Ascending aorta (tissue), 2 donors: ENCODE results near the gene ANKRD28. TPM values are rescaled to one million over a fixed set of nuclear protein-coding genes. Genes with fewer than 3 reads are reported as not detected.

Source experiments
- DNase-seq, 2 donors: peaks; one replicate each; pipeline ENCODE4 v3.0.0-alpha.2; 2019; ENCODE audit warnings: low spot score in 2 of 2
- H3K27ac ChIP-seq, 2 donors: fragments of 200-600 bp; sonication (generic); one replicate each; pipeline ENCODE4 v1.5.1; 2016 to 2017; ENCODE audit warnings: mild to moderate bottlenecking in 1 of 2
- H3K27me3 ChIP-seq: fragments of 200-600 bp; sonication (generic); one replicate; pipeline ENCODE4 v1.5.1; 2017
- H3K36me3 ChIP-seq, 2 donors: fragments of 200-600 bp; sonication (generic); one replicate each; pipeline ENCODE4 v1.5.1; 2016
- H3K4me1 ChIP-seq, 2 donors: fragments of 200-600 bp; sonication (generic); one replicate each; pipeline ENCODE4 v1.5.1; 2016 to 2017; ENCODE audit warnings: mild to moderate bottlenecking in 1 of 2
- H3K4me3 ChIP-seq, 2 donors: fragments of 200-600 bp; sonication (generic); one replicate each; pipeline ENCODE4 v1.5.1; 2016 to 2017; ENCODE audit warnings: mild to moderate bottlenecking in 1 of 2
- H3K9me3 ChIP-seq, 2 donors: fragments of 200-600 bp; sonication (generic); one replicate each; pipeline ENCODE4 v1.5.1; 2016
- intact Hi-C: fragments of 100-400 bp; cut with DNase I; formaldehyde crosslinking; loops from one replicate; pipeline ENCODE4 v1.15.1; 2023
- total RNA-seq: library from RNA; depleted of rRNA; stranded (reverse); fragments of >200 nt; gene quantifications from one replicate; pipeline ENCODE4 v1.1.0, GENCODE V29; 2016
- TF ChIP-seq, protein P1 (sequence below), 3 experiments: fragments of 200-600 bp in 2 of 3; fragments of 450-650 bp in 1 of 3; sonication (generic) in 2 of 3; IDR thresholded peaks; one replicate each; pipeline ENCODE4 v1.5.1; 2016 to 2019; ENCODE audit warnings: antibody characterized with exemption in 3 of 3, mild to moderate bottlenecking in 1 of 3, moderate library complexity in 1 of 3

Gene ANKRD28
- total RNA-seq, 1 donor from 2014 or later, result 19.7 TPM

- Histone ChIP-seq H3K36me3 (no peaks in the 10 kb centered on the region), H3K4me3 (no peak overlapping the region), H3K27ac (no peak overlapping the region), H3K27me3 (no peaks in the 10 kb centered on the region), H3K9me3 (no peaks in the 10 kb centered on the region), H3K4me1 (no peaks in the 10 kb centered on the region)
- no peak for DNase-seq
- TF ChIP-seq, protein P1, sequence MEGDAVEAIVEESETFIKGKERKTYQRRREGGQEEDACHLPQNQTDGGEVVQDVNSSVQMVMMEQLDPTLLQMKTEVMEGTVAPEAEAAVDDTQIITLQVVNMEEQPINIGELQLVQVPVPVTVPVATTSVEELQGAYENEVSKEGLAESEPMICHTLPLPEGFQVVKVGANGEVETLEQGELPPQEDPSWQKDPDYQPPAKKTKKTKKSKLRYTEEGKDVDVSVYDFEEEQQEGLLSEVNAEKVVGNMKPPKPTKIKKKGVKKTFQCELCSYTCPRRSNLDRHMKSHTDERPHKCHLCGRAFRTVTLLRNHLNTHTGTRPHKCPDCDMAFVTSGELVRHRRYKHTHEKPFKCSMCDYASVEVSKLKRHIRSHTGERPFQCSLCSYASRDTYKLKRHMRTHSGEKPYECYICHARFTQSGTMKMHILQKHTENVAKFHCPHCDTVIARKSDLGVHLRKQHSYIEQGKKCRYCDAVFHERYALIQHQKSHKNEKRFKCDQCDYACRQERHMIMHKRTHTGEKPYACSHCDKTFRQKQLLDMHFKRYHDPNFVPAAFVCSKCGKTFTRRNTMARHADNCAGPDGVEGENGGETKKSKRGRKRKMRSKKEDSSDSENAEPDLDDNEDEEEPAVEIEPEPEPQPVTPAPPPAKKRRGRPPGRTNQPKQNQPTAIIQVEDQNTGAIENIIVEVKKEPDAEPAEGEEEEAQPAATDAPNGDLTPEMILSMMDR (IDR thresholded peaks at IDR 0.05), result no peak
- intact Hi-C loops, result no loop called here
Observed at GRCh38 chr3:15839568-15839967, 41.8 kb upstream of the ANKRD28 start.

DNA sequence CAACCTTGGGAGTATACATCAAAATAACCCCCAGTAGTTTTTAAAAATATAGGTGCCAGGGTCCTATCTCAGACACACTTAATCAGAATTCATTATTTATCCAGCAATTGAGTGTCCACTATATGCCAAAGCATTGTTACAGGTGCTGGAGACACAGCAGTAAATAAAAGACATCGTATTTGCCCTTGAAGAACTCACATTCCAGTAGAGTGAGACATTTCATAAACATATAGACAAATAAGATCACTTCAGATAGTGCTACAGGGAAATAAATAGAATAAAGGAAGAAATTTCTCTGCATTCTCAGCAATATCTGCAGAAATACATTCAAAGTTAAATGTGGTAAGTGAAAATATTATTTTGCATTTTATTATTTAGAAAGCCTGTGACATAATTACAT is 34.1 kb upstream of the ANKRD28 start:
- Histone ChIP-seq H3K27me3 (no peaks in the 10 kb centered on the region), H3K4me3 (no peak overlapping the region), H3K4me1 (peaks cover 0 to 5% of the 10 kb centered on the region in 2 donors), H3K27ac (no peak overlapping the region), H3K9me3 (no peaks in the 10 kb centered on the region), H3K36me3 (no peaks in the 10 kb centered on the region)
- intact Hi-C loops, result no loop called here
- no peak for DNase-seq
- TF ChIP-seq, protein P1 (IDR thresholded peaks at IDR 0.05), result no peak

- TF ChIP-seq, protein P1 (IDR thresholded peaks at IDR 0.05), result no peak
- Histone ChIP-seq H3K4me3 (no peak overlapping the region), H3K27me3 (no peaks in the 10 kb centered on the region), H3K27ac (no peak overlapping the region), H3K9me3 (no peaks in the 10 kb centered on the region), H3K4me1 (peaks cover 0 to 5% of the 10 kb centered on the region in 2 donors), H3K36me3 (no peaks in the 10 kb centered on the region)
- intact Hi-C loops, result no loop called here
- DNase-seq, result no peak
Observed at GRCh38 chr3:15825016-15825415, 27.2 kb upstream of the ANKRD28 start.

DNA sequence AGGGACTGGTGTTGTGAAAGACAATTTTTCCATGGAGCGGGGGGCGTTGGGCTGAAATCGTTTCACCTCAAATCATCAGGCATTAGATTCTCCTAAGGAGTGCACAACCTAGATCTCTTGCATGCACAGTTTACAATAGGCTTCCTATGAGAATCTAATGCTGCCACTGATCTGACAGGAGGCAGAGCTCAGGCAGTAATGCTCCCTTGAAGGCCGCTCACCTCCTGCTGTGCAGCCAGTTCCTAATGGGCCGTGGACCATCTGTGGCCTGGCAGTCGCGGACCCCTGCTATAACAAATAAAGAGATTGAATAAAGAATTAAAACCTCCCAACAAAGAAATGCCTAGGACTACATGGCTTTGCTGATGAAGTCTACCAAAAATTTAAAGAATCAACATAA is 25.3 kb upstream of the ANKRD28 start:
- Histone ChIP-seq H3K9me3 (no peaks in the 10 kb centered on the region), H3K4me1 (peaks cover 0 to 5% of the 10 kb centered on the region in 2 donors), H3K27ac (no peak overlapping the region), H3K27me3 (no peaks in the 10 kb centered on the region), H3K36me3 (no peaks in the 10 kb centered on the region), H3K4me3 (no peak overlapping the region)
- DNase-seq, result no peak
- TF ChIP-seq, protein P1 (IDR thresholded peaks at IDR 0.05), result no peak
- intact Hi-C loops, result no loop called here

DNA sequence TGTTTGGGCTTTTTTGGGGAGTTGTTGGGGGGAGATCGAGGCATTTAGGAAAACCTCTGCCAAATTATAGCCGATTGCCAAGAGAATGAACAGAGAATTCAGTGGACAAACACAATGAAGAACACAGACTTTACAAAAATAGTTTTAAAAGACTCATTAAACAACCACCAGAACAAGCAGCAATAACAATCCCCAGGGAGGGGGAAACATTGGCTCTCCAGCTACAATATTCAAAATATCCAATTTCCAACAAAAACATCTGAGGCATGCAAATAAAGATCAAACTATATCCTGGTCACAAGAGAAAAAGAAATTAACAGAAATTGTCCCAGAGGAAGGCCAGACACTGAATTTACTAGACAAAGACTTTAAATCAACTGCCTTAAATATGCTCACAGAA is 24.5 kb upstream of the ANKRD28 start:
- Histone ChIP-seq H3K27me3 (no peaks in the 10 kb centered on the region), H3K4me1 (peaks cover 0 to 5% of the 10 kb centered on the region in 2 donors), H3K9me3 (no peaks in the 10 kb centered on the region), H3K4me3 (no peak overlapping the region), H3K36me3 (no peaks in the 10 kb centered on the region), H3K27ac (no peak overlapping the region)
- intact Hi-C loops, result no loop called here
- TF ChIP-seq, protein P1 (IDR thresholded peaks at IDR 0.05), result no peak
- no peak for DNase-seq

DNA sequence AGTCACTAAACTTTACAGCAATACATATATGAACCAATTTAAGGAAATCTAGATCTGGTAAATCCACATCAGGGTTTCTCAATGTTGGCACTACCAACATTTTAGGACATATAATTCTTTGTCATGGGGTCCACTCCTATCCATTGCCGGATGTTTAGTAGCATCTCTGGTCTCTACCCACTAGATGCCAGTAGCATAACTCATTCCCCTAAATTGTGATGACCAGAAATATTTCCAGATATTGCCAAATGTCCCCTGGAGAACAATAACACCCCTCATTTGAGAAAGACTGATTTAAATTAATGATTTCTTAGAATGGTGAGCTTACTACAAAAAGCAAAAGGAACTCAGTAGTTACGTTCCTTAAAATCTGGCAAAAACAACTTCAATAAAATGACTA is 23.1 kb upstream of the ANKRD28 start:
- Histone ChIP-seq H3K4me3 (no peak overlapping the region), H3K36me3 (no peaks in the 10 kb centered on the region), H3K27me3 (no peaks in the 10 kb centered on the region), H3K9me3 (no peaks in the 10 kb centered on the region), H3K4me1 (peaks cover 0 to 5% of the 10 kb centered on the region in 2 donors), H3K27ac (no peak overlapping the region)
- intact Hi-C loops, result no loop called here
- no peak for DNase-seq
- TF ChIP-seq, protein P1 (IDR thresholded peaks at IDR 0.05), result no peak
